GM18508 (cell line): Measurements from ENCODE around the gene KIF25.

Experiments
- ATAC-seq: cut with Tn5 transposase; IDR thresholded peaks from one replicate; pipeline ENCODE4 v1.9.1; 2021; ENCODE audit warnings: moderate number of reproducible peaks; ENCODE audit not compliant: insufficient read depth, unreplicated experiment

KIF25 gene

DNA sequence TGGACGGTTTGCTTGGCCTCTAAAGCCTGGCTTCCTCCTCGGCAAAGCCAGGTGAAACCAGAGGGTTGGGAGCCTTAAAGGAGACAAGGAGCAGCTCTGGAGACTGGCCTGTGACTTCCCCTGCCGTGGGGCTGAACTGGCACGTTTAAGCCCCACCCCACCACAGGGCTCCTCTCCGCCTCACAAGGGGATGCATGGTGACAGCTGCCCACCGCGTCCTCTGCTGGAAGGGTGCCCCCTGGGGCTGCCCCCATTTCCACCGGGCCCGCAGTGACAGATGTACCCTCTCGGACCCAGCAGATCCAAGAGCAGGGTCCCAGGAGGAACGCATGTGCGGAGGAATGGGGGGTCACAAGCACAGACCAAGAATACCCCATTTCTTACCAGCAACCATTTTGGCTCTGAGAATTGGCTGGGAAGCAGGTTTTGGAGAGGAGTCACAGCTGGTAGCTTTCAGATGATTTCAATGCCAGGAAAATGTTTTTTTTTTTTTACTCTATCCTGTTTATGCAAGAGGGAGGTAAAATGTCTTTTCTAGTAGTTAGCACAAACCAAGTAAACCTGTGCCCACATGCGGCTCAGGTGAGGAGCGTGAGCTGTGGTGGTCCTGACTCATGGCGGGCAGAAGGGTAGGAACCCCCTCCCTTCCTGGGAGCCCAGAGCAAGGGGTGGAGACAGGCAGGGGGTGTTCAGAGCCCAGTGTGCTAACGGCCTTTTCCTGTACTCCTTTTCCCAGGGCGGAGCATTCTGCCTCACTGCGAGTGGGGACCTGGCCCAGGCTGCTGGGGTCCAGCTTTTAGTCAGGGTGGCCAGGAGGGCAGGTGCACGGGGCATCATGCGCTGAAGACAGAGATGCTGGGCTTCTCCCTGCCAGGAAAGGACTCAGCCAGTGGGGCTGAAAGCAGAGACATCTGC, 48.5 kb downstream of the KIF25 start:
- ATAC-seq = no peak

DNA sequence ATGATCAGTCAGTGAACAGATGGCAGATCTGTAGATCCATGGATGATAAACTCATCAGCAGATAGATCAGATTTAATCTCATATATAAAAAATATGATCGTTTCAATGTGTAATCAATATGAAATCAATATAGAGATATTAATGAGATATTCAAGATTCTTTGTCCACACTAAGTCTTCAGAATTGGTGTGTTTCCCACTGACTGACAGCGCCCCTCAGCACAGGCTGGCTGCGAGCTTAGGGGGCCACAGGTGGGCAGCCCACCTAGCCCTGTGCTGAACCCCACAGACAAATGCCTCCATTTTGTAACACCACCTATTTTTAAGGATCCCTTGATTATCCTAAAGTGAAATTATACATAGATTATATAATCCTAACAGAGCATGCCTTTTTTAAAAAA, 49.2 kb downstream of the KIF25 start:
- no peak for ATAC-seq

DNA sequence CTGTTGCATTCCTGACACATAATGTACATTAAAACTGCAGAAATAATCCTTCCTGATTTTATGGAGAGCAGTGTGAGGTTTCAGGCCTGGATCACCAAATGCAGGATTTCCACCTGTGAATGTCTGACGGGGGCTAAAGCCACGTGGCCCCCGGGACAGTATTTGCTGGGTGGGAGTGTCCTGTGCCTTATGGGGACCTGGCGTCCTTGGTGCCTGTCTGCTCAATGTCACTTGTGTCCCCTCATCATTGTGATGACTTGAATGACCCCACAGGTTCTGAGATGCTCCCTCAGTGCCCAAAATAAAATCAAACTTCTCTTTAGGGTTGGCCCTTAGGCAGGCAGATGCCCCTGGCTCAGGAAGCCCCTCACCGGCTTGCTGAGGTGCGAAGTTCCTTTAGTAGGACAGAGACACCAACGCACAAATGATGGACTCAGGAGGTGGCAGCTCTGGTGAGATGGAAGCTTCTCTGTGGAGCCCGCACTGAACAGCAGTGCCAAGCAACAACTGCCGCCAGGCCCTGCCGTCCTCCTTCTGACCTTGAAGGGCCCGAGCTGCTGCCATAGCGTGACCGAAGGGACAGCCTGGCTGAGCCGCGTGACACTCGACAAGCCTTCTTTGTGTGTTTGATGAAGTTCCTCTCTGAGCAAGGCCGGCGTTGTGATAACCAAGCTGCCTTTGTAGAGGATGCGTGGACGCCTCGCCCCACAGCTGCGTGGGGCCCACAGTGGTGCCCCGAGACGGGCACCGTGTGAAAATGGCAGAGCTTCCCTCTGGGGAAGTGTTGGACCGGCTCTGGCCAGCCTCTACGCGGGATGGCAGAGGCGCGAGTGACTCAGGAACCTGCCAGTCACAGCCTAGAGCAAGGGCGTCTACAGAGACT, 50.6 kb downstream of the KIF25 start:
- ATAC-seq = no peak

DNA sequence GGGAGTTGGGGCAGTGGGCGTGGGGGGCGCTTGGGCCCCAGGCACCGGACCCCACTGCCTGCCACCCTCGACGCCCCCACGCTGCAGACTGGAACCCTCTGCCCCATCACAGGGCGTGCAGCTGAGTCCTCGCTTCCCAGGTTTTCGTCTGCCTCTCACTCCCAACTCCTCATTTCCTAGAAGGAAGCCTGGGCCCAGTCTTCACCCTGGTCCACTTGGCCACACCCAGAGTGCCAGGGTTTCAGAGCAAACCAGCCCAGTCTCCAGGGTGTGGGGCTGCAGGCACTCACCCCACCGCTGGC, 51.2 kb downstream of the KIF25 start:
- no peak for ATAC-seq

DNA sequence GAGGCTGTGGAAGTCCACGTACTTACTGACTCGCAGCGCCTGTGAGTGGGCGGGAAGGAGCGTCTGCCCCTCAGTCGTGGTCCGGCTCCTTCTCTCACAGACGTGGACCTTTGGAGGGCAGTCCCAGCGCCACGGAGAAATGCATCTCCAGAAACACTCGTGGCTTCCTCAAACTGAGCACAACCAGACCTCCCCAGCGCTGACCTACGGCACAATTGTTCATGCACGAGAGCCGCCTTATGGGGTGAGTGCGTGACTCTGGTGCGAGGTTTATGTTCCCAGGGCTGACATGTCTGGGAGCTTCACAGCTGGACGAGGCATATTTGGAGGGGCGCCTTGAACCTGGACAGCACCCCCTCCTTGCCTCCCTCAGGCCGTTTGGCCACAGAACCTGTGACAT, 51.8 kb downstream of the KIF25 start:
- ATAC-seq = no peak

DNA sequence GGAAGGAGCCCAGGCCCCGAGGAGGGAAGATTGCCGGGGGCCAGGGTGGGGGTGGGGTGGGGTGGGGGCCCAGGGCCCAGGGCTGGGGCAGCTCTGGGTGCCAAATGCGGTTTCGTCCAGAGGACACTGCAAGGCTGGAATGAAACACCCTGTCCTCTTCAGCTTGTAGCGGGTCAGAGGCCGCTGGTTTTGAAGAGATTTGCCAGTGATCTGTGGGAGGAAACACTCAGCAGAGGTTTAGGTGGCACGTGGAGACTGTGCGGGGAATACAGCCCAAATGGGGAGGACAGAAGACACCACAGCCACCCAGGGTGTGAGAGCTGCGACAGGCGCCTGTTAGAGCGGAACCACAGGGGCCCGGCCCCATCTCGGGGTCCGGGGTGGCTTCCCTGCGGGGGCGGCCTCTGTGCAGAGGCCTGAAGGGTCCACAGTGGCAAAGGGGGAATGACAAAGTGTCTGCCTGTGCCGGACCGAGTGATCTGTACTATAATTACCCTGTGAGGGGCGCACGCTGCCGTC, 52.3 kb downstream of the KIF25 start:
- no peak for ATAC-seq

DNA sequence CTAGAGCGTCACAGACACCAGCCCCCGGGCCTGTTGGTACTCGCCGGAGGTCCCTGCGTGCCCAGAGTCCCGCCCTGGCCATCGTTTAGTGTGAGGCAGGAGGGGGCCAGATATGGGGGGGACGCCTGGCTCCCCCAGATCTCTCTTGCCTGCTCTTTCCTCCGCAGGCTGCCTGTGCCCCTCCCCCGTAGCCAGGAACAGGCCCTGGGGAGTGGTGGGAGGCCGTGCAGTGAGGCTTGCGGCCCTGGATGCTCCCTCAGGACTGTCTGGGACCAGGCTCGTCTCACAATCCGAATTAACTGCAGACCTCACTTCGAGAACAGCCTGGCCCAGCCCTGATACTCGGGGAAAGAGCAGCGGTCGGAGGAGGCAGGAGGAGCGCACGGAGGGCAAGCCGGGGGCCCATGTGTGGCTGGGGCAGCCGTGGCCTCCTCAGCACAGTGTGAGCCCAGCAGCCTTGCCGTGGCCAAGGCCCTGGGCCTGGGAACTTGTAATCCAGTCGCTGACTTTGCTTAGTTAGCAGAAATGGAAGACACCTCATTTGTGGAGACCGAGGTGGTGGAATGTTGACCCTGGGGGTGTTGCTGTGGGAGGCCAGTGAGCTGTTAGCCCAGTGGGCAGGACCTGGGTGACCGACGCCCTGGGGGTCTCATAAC, 52.9 kb downstream of the KIF25 start:
- no peak for ATAC-seq

DNA sequence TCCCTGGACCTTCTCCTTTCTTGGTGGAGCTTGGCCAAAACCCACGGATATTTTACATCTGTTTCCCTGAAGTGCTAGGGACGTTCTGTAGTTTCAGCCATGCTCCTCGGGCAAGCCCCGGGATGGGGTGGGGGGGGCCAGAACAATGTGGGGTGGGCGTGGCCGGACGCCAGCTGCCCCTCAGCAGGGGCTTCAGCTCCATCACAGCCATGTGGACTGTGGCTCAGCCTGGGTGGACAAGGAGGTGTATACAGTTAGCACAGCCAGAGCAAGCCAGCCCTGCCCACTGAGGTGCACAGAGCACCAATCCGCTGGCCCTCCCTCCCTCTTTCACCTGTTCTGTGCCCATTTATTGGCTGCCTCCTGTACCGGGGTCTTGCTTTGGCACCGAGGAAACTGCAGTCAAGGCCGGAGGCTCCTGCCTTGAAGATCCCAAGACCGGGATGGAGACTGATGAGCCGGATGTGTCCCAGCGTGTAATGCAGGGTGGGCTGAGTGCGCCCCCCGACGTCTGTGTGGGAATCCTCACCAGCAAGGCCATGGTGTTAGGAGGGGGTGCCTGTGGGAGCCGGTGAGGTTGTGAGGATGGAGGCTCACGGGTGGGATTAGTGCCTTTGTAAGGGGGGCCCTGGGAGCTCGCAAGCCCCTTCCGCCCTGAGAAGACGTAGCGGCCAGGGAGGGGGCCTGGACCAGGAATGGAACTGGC, 53.6 kb downstream of the KIF25 start:
- ATAC-seq = no peak

DNA sequence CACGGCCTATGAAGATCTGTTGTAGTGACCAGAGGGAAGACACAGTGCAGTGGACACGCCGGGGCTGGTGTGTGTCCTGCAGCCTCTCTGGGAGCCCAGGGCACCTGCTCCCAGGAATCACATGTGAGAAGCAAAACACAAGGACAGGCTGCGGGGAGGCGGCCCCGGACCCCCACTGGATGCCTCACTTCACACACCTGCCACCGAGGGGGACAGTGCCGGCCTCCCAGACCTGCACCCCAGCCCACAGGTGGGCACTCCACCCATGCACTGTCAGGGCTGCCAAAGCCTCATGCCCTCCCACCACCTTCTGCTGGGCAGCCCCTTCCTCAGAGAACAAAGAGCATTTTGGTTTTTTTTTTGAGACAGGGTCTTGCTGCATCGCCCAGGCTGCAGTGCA, 54.2 kb downstream of the KIF25 start:
- ATAC-seq = no peak

DNA sequence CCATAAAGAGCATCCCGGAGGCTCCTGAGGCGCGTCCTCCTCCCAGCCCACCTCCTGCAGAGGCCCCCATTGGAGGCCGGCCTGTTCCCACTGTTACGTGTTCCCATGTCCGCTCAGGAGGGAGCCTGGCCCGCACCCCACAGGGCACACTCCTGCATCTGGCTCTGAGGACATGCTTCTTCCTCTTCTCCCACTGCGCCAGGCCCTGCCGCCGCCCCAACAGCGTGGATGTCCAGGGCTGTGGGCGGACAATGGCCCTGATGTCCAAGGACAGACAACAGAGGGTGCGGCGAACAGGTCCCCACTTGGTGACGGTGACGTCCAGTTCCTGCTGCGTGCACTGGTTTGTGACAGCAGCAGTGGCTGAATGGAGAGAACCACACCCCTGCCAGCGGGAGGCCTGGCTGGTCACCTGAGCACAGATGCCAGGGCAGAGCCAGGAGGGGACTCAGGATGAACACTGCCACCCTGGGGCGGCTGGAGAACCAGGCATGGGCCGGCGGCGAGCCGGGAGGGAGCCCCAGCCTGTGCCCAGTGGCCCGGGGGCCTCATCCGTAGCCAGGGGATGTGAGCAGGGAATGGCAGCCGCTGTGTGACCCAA, 54.9 kb downstream of the KIF25 start:
- no peak for ATAC-seq

DNA sequence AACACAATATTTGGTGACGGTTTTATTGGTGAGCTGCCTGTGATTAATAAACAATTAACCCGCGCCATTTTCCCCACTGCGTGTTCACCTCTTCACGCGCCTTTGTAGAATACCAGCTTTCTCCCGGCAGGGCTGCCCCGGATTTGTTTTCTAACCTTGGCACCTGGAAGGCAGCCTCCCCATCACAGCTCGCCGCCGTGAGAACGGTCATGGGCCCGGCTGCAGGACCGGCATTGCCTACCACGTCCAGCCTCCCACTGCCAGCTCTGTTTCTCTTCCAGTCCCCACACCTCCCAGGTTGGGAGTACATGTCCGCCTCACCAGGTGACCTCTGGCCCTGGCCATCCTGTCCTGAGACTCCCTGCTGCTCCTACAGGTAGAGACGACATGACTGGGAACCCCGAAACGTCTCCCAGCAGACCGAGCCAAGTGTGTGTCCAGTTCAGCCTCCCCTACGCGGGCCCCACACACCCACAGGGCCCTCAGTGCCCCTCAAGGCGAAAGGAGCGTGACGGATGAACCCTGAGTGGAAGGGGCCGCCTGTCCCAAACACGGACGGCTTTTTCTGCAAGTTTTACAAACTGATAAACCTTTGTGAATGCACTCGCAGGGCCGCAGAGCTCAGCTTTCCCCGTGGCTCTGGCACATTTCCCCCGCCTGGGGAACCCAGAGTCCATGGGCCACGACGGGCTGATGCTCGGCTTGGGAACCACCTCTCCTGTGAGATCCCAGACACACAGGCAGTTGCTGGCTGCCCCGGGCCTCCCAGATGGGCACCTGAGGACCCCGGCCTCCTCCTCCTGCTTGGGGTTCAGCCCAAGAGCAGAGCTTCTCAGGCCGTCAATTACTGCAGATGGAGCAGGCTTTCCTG, 55.9 kb downstream of the KIF25 start:
- no peak for ATAC-seq

DNA sequence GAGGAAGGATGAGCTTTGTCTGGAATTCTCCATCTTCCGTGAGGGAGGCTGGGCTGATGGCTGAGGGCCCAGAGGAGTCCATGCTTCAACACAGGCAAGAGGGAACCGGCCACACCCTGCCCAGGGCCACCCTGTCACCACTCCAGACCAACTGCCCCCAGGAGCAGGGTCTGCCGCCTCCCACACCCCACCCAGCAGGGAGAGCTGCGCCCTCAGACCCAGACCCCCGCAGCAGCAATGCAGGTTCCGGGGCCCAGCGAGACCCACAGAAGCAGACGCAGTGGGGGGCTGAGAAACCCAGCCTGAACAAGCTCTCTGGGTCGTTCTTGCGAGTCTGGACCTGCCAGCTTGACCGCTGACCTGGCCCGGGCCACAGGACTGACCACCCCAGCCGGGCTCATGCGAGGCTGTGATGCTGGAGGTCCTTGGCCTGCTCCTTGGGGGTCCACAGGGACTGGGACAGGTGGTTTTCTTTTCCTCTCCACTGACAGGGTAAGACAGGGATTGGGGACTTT, 56.5 kb downstream of the KIF25 start:
- ATAC-seq = no peak

DNA sequence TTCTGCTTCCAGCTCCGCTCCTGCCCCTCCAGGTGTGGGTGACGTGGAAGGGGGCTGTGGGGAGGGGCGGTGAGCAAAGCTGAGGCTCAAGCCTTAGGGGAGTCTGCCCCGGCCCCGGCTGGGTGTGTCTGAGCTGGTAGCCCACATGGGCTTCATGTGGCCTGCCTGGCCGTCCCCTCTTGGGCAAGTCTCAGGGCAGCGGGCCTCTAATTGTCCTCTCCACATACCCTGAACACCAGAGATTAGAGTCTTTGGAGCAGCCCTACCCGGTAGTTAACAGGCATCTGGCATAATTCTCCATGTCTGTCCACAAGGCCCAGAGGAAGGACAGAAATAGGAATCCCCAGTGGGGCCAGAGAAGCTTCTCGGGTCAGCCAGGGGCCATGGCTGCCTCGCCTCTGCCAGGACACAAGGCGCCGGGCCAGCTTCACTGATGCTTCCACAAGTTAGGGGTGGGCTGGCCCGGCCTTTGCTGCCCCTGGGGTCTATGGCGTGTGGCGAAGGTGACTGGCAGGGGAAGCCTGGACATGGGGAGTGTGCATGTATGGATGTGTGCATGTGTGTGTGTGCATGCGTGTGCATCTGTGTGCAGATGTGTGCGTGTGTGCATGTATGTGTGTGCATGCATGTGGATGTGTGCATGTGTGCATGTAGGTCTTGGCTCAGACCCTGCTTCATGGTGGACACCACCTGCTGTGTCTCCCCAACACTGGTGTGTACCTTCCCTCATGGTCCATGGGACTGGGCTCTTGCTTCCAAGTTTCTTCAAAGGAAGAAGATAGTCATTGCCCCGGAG, 57.5 kb downstream of the KIF25 start:
- ATAC-seq = no peak

DNA sequence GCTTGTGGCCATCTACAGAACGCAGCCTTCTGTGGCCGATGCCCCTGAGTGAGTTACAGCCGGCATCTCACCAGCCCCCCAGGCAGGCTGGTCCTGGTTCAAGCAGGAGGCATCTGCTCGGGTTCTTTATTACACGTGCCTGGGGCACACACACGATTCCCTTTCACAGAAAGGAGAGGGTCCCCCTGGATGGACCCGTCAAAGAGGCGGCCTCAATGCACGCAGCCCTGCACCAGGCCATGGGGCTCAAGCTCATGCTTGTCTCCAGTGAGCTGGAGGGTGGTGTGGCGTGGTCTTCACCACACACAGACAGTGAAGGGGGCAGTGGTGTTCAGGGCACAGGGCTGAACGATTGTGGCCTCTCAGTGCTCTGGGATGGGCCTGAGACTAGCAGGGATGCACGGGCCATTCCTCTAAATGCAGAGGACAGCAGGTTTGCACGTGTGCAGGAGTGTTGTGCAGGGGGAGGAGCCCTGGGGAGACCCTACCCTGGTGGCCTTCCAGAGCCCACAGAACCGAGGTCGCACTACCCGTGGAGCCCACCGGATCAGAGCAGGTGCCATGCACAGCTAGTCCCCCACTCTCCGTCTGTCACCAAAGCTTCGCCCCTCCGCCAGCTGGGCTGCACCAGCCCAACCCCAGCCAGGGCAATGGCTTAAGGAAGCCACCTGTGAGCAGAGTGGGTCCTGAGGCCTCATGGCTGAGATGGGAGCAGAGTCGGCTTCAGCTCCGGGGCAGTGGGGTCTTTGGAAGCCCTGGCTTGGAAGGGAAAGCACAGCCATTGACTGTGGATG, 58.4 kb downstream of the KIF25 start:
- ATAC-seq = no peak

DNA sequence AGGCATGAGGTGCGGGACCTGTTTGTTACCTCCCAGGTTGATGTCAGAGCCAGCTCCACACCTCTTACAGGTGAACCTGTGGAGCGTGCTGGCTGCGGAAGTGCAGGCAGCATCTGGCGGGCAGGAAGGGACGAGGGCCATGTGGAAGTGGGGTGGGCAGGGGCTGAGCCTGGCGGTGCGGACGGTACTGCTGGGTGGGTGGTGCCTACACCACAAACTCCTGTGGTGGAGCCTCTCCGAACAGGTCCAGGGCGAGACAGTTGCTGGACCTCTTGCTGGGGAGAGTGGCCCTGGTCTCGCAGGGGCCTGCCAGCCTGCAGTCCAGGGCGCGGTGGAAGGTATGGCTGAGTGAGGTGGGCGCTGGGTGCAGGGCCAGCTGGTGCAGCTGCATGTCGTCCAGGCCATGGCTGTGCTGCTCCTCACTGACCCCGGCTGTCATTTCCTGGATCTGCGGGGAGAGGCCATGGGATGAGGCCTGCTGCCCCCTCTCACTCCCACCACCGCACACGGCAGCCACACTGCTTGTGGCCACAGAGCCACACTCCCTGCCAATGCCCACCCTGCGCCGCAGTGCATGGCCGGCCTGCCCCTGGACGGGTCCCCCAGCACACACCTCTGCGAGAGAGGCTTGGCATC, 59.5 kb downstream of the KIF25 start:
- no peak for ATAC-seq

DNA sequence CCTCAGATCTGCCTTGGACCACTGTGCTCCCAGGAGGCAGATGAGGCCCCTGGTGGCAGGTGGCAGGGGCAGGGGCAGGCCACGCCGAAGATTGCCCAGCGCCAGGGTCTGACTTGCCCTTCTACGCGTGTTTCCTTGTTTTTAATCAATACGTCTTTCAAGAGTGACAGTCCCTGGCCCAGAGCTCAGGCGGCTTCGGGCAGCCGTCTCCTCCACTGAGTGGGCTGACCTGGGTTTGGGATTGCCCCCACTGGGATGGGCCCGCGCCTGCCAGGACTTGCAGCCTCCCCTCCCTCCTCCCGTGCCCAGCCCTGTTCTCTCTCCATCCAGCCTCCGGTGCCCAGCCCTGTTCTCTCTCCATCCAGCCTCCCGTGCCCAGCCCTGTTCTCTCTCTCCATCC, 60.4 kb downstream of the KIF25 start:
- no peak for ATAC-seq
